Ovary (tissue), 9 donors: ENCODE results near the gene RNF217. TPM values are rescaled to one million over a fixed set of nuclear protein-coding genes. Genes with fewer than 3 reads are reported as not detected.
"Not testable (repeated sequence)": the region's sequence is repeated elsewhere in the genome, so short reads cannot be mapped to it uniquely, and the experiment has no call there.

Experiments used
- DNase-seq, 5 donors: peaks; one replicate each; pipeline ENCODE4 v3.0.0-alpha.2; 2019 to 2020
- H3K27ac ChIP-seq, 2 donors: fragments of 200-600 bp; one replicate each; pipeline versions ENCODE4 v1.5.1 to v1.8.0; 2019 to 2022
- H3K27me3 ChIP-seq: fragments of 200-600 bp; one replicate; pipeline ENCODE4 v1.8.0; 2022
- H3K36me3 ChIP-seq: fragments of 200-600 bp; sonication (generic); one replicate; pipeline ENCODE4 v1.5.1; 2019
- H3K4me1 ChIP-seq: one replicate; pipeline ENCODE4 v1.8.1; 2013; ENCODE audit warnings: mild to moderate bottlenecking, moderate library complexity; ENCODE audit not compliant: insufficient read depth
- H3K4me3 ChIP-seq: fragments of 200-600 bp; sonication (generic); one replicate; pipeline ENCODE4 v1.5.1; 2017
- H3K9me3 ChIP-seq, 2 donors: fragments of 200-600 bp in 1 of 2; sonication (generic) in 1 of 2; one replicate each; pipeline versions ENCODE4 v1.5.1 to v1.8.1; 2013 to 2019; ENCODE audit warnings: mild to moderate bottlenecking in 1 of 2, moderate library complexity in 1 of 2
- EP300 ChIP-seq: sonication (generic); formaldehyde crosslinking; IDR thresholded peaks from one replicate; pipeline ENCODE4 v1.6.1; 2017; ENCODE audit warnings: antibody characterized with exemption
- POLR2A ChIP-seq: fragments of 450-650 bp; IDR thresholded peaks from one replicate; pipeline ENCODE4 v1.6.1; 2017; ENCODE audit warnings: antibody characterized with exemption, mild to moderate bottlenecking, moderate library complexity
- WGBS, 3 donors: extraction: QIAGEN DNeasy Blood & Tissue Kit in 1 of 3; methylation state at CpG; one replicate each; pipeline versions ENCODE4 v1.1.5 to v1.1.7; 2013 to 2017; 5-methylcytosine and 5-hydroxymethylcytosine counted together
- intact Hi-C, 4 donors: fragments of 100-400 bp; cut with DNase I; formaldehyde crosslinking; loops; one replicate each; pipeline versions ENCODE4 v1.11.0 to v1.15.1; 2022 to 2023
- polyA plus RNA-seq, 2 donors: library from polyadenylated mRNA; stranded (reverse); fragments of 200-250 nt in 1 of 2; fragments of 350-450 nt in 1 of 2; fragmentation: Illumina TruSeq in 1 of 2; extraction: RNeasy Lipid Tissue Mini Kit (QIAGEN cat#74804) in 1 of 2; gene quantifications; one replicate each; pipeline ENCODE4 v1.2.3, GENCODE V29; 2013 to 2014
- total RNA-seq, 7 donors: library from RNA; depleted of rRNA in 2 of 7; stranded (reverse); fragments of >200 nt in 2 of 7; fragmentation: NEBNext Ultra II Directional in 3 of 7; extraction: Animal tissue kit (Norgen Biotek cat#: 25700) in 3 of 7; gene quantifications; one replicate each; pipeline versions ENCODE4 v1.1.0 to v1.2.4, GENCODE V29; 2016 to 2023
- TF ChIP-seq, protein P1 (sequence below), 3 donors: fragments of 450-650 bp in 2 of 3; fragments of 200-600 bp in 1 of 3; IDR thresholded peaks; one replicate each; pipeline versions ENCODE4 v1.5.1 to v1.8.0; 2016 to 2022; ENCODE audit warnings: antibody characterized with exemption in 3 of 3, mild to moderate bottlenecking in 1 of 3
- donor health status: DM: no; HTN: no; CAD: no; lungs with moderate emphysema.
- donor health status: DM: no; HTN: no; CAD: no.
- donor health status: Bipolar disorder and iron deficiency.
- donor health status: DM: yes; HTN: yes; CAD: no.
- donor health status: DM: no; HTN: no; CAD: no.
- donor health status: DM: yes; HTN: yes; CAD: no.

The RNF217 gene
- total and polyA plus RNA-seq, 9 donors, result 5.8 to 40.4 (median 33.6) TPM

DNA sequence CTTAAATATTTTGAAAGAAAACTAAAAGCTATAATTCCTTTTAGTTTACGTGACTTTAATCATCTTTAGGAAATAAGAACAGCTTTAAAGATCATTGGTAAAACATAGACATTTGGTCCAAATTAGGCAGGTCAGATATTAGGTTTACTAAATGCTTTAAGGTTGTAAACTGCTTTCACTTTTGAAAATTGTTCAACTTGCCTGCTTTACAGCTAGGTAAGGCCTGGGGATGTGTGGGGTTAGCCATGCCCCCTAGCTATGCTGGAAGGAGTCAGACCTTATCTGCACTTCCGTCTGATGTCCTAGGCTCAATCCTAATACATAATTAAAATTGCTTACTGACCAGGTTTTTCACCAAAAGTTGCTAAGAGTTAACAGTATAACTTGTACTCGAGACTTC, 160.8 kb downstream of the RNF217 start:
- Histone ChIP-seq H3K9me3 (no peaks in the 10 kb centered on the region), H3K27me3 (no peaks in the 10 kb centered on the region), H3K4me1 (no peaks in the 10 kb centered on the region), H3K27ac (no peak overlapping the region), H3K36me3 (no peaks in the 10 kb centered on the region), H3K4me3 (no peak overlapping the region)
- no peak for DNase-seq
- 75 to 83% (median 79%) methylated on average over 3 of the region's 3 CpGs for WGBS, 3 donors
- TF ChIP-seq, protein P1, sequence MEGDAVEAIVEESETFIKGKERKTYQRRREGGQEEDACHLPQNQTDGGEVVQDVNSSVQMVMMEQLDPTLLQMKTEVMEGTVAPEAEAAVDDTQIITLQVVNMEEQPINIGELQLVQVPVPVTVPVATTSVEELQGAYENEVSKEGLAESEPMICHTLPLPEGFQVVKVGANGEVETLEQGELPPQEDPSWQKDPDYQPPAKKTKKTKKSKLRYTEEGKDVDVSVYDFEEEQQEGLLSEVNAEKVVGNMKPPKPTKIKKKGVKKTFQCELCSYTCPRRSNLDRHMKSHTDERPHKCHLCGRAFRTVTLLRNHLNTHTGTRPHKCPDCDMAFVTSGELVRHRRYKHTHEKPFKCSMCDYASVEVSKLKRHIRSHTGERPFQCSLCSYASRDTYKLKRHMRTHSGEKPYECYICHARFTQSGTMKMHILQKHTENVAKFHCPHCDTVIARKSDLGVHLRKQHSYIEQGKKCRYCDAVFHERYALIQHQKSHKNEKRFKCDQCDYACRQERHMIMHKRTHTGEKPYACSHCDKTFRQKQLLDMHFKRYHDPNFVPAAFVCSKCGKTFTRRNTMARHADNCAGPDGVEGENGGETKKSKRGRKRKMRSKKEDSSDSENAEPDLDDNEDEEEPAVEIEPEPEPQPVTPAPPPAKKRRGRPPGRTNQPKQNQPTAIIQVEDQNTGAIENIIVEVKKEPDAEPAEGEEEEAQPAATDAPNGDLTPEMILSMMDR (IDR thresholded peaks at IDR 0.05), result no peak
- TF ChIP-seq POLR2A (no peak), EP300 (no peak)
- intact Hi-C loops, result no loop called here

DNA sequence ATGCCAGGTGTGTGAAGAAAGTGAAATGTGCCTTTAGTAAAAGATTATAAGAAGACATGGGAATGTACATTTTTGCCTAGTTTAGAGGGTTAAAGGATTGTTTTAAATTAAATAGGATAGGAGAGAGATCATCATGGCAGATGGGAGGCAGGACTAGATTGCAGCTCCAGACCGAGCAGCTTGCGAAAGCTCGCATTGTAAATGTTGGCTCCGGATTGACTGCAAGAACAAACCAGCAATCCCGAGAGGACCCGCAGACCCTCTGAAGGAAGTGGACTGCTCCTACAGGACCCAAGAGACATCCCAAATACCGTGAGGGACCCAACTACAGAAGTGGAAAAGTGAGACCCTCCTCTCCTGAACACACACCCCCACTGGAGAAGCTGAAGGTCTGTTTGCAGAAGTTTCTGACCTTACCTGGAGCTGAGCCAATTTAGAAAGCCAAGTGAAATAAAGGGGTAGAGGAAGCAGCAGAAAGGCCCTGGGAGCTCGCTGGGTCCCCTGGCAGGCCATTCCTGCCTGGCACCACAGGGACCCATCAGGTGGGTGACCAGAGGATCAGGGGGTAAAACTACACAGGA, 161.3 kb downstream of the RNF217 start:
- Histone ChIP-seq H3K36me3 (no peaks in the 10 kb centered on the region), H3K27me3 (no peaks in the 10 kb centered on the region), H3K4me1 (no peaks in the 10 kb centered on the region), H3K27ac (no peak overlapping the region), H3K9me3 (no peaks in the 10 kb centered on the region), H3K4me3 (no peak overlapping the region)
- DNase-seq, result no peak
- intact Hi-C loops, result no loop called here
- TF ChIP-seq, protein P1 (IDR thresholded peaks at IDR 0.05), result no peak
- TF ChIP-seq EP300 (no peak), POLR2A (no peak)
- WGBS, 3 donors, result 78 to 80% (median 79%) methylated on average over 8 of the region's 8 CpGs

GRCh38 chr6:125124049-125124669, 161.9 kb downstream of the RNF217 start:
- intact Hi-C loops, result no loop called here
- TF ChIP-seq POLR2A, result no peak
- TF ChIP-seq, protein P1 (IDR thresholded peaks at IDR 0.05), result no peak
- TF ChIP-seq EP300, result no peak
- Histone ChIP-seq H3K27me3 (no peaks in the 10 kb centered on the region), H3K4me1 (no peaks in the 10 kb centered on the region), H3K4me3 (no peak overlapping the region), H3K9me3 (no peaks in the 10 kb centered on the region), H3K36me3 (no peaks in the 10 kb centered on the region), H3K27ac (no peak overlapping the region)
- 85 to 96% (median 91%) methylated on average over 6 of the region's 6 CpGs for WGBS, 3 donors
- DNase-seq, result no peak

GRCh38 chr6:125125856-125126255, 163.6 kb downstream of the RNF217 start:
- H3K4me3 ChIP-seq, intact Hi-C loops, DNase-seq, H3K9me3 ChIP-seq, H3K4me1 ChIP-seq, H3K36me3 ChIP-seq, H3K27ac ChIP-seq, H3K27me3 ChIP-seq: not testable (repeated sequence)
- 98 to 99% (median 98%) methylated on average over 22 to 23 of the region's 23 CpGs for WGBS, 3 donors

GRCh38 chr6:125129354-125129753, 167.1 kb downstream of the RNF217 start:
- Histone ChIP-seq H3K4me3 (no peak overlapping the region), H3K27me3 (no peaks in the 10 kb centered on the region), H3K27ac (no peak overlapping the region), H3K36me3 (no peaks in the 10 kb centered on the region), H3K9me3 (no peaks in the 10 kb centered on the region), H3K4me1 (no peaks in the 10 kb centered on the region)
- DNase-seq, result no peak
- WGBS, 3 donors, result 53 to 64% (median 55%) methylated on average over 4 of the region's 4 CpGs
- TF ChIP-seq EP300, result no peak
- TF ChIP-seq, protein P1 (IDR thresholded peaks at IDR 0.05), result no peak
- no peak for TF ChIP-seq POLR2A
- intact Hi-C loops, result no loop called here
